Natural killer cell (primary cell): Measurements from ENCODE around the gene GABBR1. TPM values are rescaled to one million over a fixed set of nuclear protein-coding genes. Genes with fewer than 3 reads are reported as not detected.

Experiments
- ATAC-seq, 3 donors: fragments of 150-1000 bp in 2 of 3; fragments of 200-7000 bp in 1 of 3; cut with Tn5 transposase; 1 replicate in 1 of 3; 2 replicates in 2 of 3; pipeline ENCODE4 v1.10.0; 2021; ENCODE audit warnings: mild to moderate bottlenecking in 2 of 3, moderate library complexity in 2 of 3
- DNase-seq, 2 donors: peaks; one replicate each; pipeline versions ENCODE4 v3.0.0 to v3.0.0-alpha.2; 2013 to 2021; ENCODE audit warnings: mixed read lengths in 1 of 2
- H3K27ac ChIP-seq: one replicate; pipeline ENCODE4 v1.5.1; 2013; ENCODE audit warnings: mild to moderate bottlenecking, low read length
- H3K27me3 ChIP-seq: one replicate; pipeline ENCODE4 v1.6.1; 2013; ENCODE audit warnings: low read length; ENCODE audit not compliant: control insufficient read depth, insufficient read depth
- H3K36me3 ChIP-seq: one replicate; pipeline ENCODE4 v1.6.1; 2013; ENCODE audit warnings: low read length; ENCODE audit not compliant: control insufficient read depth, insufficient read depth
- H3K4me1 ChIP-seq: one replicate; pipeline ENCODE4 v1.6.1; 2013; ENCODE audit warnings: low read length; ENCODE audit not compliant: control insufficient read depth, insufficient read depth
- H3K4me3 ChIP-seq: one replicate; pipeline ENCODE4 v1.5.1; 2013; ENCODE audit warnings: low read length
- H3K9me3 ChIP-seq: one replicate; pipeline ENCODE4 v1.6.1; 2013; ENCODE audit warnings: low read length; ENCODE audit not compliant: control insufficient read depth, insufficient read depth
- H3K27ac Mint-ChIP-seq, 2 donors: one replicate each; pipeline ENCODE4 v1.8.0; 2022; ENCODE audit warnings: mild to moderate bottlenecking in 2 of 2, mixed read lengths in 2 of 2, moderate library complexity in 1 of 2
- H3K27me3 Mint-ChIP-seq, 2 donors: one replicate each; pipeline ENCODE4 v1.8.0; 2022; ENCODE audit warnings: low read depth in 2 of 2, mixed read lengths in 2 of 2
- H3K36me3 Mint-ChIP-seq: one replicate; pipeline ENCODE4 v1.8.0; 2022; ENCODE audit warnings: mixed read lengths
- H3K4me1 Mint-ChIP-seq, 2 donors: one replicate each; pipeline ENCODE4 v1.8.0; 2022; ENCODE audit warnings: mixed read lengths in 2 of 2
- H3K4me3 Mint-ChIP-seq: one replicate; pipeline ENCODE4 v1.8.0; 2022; ENCODE audit warnings: mild to moderate bottlenecking, moderate library complexity, mixed read lengths
- H3K9me3 Mint-ChIP-seq, 2 donors: one replicate each; pipeline ENCODE4 v1.8.0; 2022; ENCODE audit warnings: mixed read lengths in 2 of 2
- WGBS: methylation state at CpG from one replicate; pipeline ENCODE4 v1.1.7; 2013; ENCODE audit warnings: missing lambda C conversion rate; ENCODE audit not compliant: insufficient coverage; 5-methylcytosine and 5-hydroxymethylcytosine counted together
- intact Hi-C: fragments of 100-400 bp; cut with micrococcal nuclease; formaldehyde crosslinking; loops from one replicate; pipeline ENCODE4 v1.14.2; 2022
- total RNA-seq, 4 donors: library from RNA; stranded (reverse); fragments of 120-200 nt in 1 of 4; gene quantifications; one replicate each; pipeline versions ENCODE4 v1.2.3 to v1.2.4, GENCODE V29; 2013 to 2022
- TF ChIP-seq, protein P1 (sequence below): fragments of 200-600 bp; IDR thresholded peaks from one replicate; pipeline ENCODE4 v1.8.0; 2022; ENCODE audit warnings: antibody characterized with exemption

Gene GABBR1
- total RNA-seq, 3 donors from 2014 or later (not counting 1 experiment from before 2014, with no cell fraction given): 7.6 to 12.8 (median 10.9) TPM

DNA sequence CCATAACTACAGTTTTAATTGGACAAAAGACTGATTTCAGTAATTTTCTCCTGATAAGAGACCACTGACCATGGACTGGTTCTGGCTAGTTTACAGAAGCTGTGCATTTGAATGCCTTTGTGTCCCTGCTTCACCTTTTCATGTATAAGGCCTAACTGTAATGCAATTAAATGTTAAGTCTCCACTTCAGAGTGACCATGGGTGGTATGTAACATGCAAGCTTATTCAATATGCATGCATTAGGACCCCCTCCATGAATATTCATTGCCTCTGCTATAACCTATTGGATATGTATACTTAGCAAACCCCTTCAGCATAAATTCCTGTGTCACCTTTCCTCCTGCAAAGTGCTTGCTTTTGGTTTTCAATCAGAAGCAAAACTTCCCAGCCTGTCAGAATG is 75.7 kb downstream of the GABBR1 start:
- no peak overlapping the region for H3K27ac Mint-ChIP-seq
- H3K27me3 ChIP-seq: peaks cover 21% of the 10 kb centered on the region
- intact Hi-C loops: no loop called here
- no peaks in the 10 kb centered on the region for H3K36me3 ChIP-seq
- peaks cover 13 to 15% of the 10 kb centered on the region in 2 donors for H3K4me1 Mint-ChIP-seq
- no peak for DNase-seq
- TF ChIP-seq, protein P1, sequence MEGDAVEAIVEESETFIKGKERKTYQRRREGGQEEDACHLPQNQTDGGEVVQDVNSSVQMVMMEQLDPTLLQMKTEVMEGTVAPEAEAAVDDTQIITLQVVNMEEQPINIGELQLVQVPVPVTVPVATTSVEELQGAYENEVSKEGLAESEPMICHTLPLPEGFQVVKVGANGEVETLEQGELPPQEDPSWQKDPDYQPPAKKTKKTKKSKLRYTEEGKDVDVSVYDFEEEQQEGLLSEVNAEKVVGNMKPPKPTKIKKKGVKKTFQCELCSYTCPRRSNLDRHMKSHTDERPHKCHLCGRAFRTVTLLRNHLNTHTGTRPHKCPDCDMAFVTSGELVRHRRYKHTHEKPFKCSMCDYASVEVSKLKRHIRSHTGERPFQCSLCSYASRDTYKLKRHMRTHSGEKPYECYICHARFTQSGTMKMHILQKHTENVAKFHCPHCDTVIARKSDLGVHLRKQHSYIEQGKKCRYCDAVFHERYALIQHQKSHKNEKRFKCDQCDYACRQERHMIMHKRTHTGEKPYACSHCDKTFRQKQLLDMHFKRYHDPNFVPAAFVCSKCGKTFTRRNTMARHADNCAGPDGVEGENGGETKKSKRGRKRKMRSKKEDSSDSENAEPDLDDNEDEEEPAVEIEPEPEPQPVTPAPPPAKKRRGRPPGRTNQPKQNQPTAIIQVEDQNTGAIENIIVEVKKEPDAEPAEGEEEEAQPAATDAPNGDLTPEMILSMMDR: no peak
- peaks cover 10% of the 10 kb centered on the region for H3K4me1 ChIP-seq
- H3K27me3 Mint-ChIP-seq: peaks cover 52 to 87% of the 10 kb centered on the region in 2 donors
- no peak overlapping the region for H3K4me3 ChIP-seq
- H3K36me3 Mint-ChIP-seq: peaks cover 6% of the 10 kb centered on the region
- no peak for ATAC-seq
- no peaks in the 10 kb centered on the region for H3K9me3 Mint-ChIP-seq
- H3K9me3 ChIP-seq: no peaks in the 10 kb centered on the region
- H3K4me3 Mint-ChIP-seq: no peak overlapping the region
- no peak overlapping the region for H3K27ac ChIP-seq

DNA sequence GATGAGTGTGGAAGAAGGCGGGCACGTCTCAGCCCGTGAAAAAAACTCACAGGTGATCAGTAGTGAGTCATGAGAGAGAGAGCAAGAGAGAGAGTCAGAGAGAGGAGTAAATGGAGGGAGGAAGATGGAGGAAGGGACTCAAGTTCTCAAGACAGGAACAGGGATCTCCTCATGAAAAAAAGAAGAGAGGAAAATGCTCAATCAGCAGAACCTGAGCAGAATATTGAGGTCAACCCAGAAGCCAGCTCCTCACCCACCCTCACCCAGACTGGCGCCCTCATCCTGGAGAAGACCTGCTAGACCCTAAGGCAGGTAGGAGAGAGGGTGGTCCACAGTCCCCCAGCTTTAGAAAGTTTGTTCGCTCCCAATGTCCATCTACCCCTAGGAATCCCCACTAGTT is 78.2 kb downstream of the GABBR1 start:
- intact Hi-C loops: no loop called here
- Mint-ChIP-seq H3K27ac (no peak overlapping the region), H3K36me3 (peaks cover 6% of the 10 kb centered on the region), H3K4me3 (no peak overlapping the region), H3K9me3 (no peaks in the 10 kb centered on the region), H3K4me1 (peaks cover 13 to 15% of the 10 kb centered on the region in 2 donors), H3K27me3 (peaks cover 43 to 78% of the 10 kb centered on the region in 2 donors)
- Histone ChIP-seq H3K4me1 (peaks cover 10% of the 10 kb centered on the region), H3K36me3 (no peaks in the 10 kb centered on the region), H3K9me3 (no peaks in the 10 kb centered on the region), H3K27ac (no peak overlapping the region), H3K27me3 (peaks cover 25% of the 10 kb centered on the region), H3K4me3 (no peak overlapping the region)
- no peak for ATAC-seq
- WGBS: 78% methylated on average over 5 of the region's 5 CpGs
- TF ChIP-seq, protein P1: no peak
- no peak for DNase-seq

DNA sequence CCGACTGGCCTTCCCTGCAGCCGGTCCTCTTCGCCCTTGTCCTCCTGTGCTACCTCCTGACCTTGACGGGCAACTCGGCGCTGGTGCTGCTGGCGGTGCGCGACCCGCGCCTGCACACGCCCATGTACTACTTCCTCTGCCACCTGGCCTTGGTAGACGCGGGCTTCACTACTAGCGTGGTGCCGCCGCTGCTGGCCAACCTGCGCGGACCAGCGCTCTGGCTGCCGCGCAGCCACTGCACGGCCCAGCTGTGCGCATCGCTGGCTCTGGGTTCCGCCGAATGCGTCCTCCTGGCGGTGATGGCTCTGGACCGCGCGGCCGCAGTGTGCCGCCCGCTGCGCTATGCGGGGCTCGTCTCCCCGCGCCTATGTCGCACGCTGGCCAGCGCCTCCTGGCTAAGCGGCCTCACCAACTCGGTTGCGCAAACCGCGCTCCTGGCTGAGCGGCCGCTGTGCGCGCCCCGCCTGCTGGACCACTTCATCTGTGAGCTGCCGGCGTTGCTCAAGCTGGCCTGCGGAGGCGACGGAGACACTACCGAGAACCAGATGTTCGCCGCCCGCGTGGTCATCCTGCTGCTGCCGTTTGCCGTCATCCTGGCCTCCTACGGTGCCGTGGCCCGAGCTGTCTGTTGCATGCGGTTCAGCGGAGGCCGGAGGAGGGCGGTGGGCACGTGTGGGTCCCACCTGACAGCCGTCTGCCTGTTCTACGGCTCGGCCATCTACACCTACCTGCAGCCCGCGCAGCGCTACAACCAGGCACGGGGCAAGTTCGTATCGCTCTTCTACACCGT is 79.5 kb downstream of the GABBR1 start:
- H3K27ac ChIP-seq: no peak overlapping the region
- H3K4me3 Mint-ChIP-seq: peak overlapping the region; percentile 70
- intact Hi-C loops: no loop called here
- H3K4me1 ChIP-seq: peaks cover 10% of the 10 kb centered on the region
- 5% methylated on average over 82 of the region's 83 CpGs for WGBS
- H3K27me3 Mint-ChIP-seq: peaks cover 45 to 66% of the 10 kb centered on the region in 2 donors
- ATAC-seq: peak in 2 of 3 donors; percentile 51 to 61
- H3K4me3 ChIP-seq: no peak overlapping the region
- H3K9me3 Mint-ChIP-seq: no peaks in the 10 kb centered on the region
- TF ChIP-seq, protein P1: no peak
- DNase-seq: peak in 1 of 2 donors; percentile 27
- H3K36me3 ChIP-seq: no peaks in the 10 kb centered on the region
- H3K27me3 ChIP-seq: peaks cover 25% of the 10 kb centered on the region
- H3K27ac Mint-ChIP-seq: no peak overlapping the region
- peaks cover 13 to 15% of the 10 kb centered on the region in 2 donors for H3K4me1 Mint-ChIP-seq
- H3K9me3 ChIP-seq: no peaks in the 10 kb centered on the region
- H3K36me3 Mint-ChIP-seq: peaks cover 6% of the 10 kb centered on the region
